Adipose tissue (tissue), 3 donors: ENCODE data around the gene KCTD8. TPM values are rescaled to one million over a fixed set of nuclear protein-coding genes. Genes with fewer than 3 reads are reported as not detected.

Experiments
- H3K27ac ChIP-seq: one replicate; pipeline ENCODE4 v1.5.1; 2013; ENCODE audit warnings: low read depth, low read length
- WGBS, 3 donors: extraction: QIAGEN DNeasy Blood & Tissue Kit; methylation state at CpG; one replicate each; pipeline ENCODE4 v1.1.7; 2013; 5-methylcytosine and 5-hydroxymethylcytosine counted together
- polyA plus RNA-seq, 3 donors: library from polyadenylated mRNA; stranded (reverse); fragments of 200-250 nt; gene quantifications; one replicate each; pipeline ENCODE4 v1.2.3, GENCODE V29; 2013
- donor health status: healthy with polysubstance abuse.
- donor health status: Bipolar disorder and iron deficiency.
- donor health status: healthy.

The KCTD8 gene
- polyA plus RNA-seq, 3 donors = 0.13 to 0.45 (median 0.25) TPM

DNA sequence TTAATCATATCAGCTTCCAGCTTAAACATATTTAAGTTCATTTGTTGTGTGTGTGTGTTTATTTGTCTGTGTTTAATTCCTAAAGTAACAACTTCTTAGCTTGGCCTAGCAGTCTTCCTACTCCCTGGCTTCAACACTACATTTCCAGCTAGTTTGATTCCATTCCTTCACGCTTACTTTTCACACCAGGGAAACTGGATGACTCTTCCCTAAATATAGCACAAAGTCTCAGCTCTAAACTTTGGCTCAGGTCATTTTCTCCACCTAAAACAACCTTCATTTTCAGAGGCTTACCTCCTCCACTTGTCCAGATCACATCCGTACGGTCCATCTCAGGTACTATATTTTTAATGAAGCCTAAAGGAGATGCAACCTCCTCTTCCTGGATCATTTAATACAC lies 94.4 kb downstream of the KCTD8 start:
- 81 to 92% (median 88%) methylated on average over 3 of the region's 3 CpGs for WGBS, 3 donors
- no peak overlapping the region for H3K27ac ChIP-seq

DNA sequence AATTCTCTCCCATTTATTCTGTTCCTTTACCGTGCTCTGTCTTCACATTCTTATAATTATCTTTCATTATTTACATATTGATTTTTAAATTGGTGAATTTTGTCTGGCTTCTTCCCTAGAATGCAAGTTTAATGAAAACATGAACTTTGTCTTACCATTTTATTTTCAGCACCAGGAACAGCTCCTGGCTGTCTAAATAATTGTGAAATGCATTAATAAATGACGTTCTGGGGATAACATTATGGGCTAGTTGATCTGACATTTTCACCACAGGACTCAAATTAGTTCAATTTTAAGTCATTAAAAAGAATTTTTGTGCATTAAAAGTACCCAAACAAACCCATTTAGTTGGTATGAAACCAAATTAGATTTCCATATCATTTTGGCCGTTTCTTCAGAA lies 97.5 kb downstream of the KCTD8 start:
- WGBS, 3 donors = 55 to 65% (median 65%) methylated on average over 3 of the region's 3 CpGs

DNA sequence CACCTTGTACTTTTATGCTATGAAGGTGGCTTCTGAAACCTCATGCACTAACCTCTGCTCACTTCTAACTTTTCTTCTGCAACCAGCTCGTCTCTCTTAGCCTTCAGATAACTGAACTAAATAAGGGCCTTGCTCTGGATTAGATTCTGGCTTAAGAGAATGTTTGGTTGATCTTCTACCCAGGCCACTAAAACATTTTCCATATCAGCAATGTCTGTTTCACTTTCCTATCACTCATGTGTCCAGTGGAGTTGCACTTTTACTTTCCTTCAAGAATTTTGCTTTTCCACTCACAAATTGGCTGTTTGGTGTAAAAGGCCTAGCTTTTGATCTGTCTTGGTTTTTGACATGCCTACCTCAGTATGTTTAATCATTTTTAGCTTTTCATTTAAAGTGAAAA lies 105.8 kb downstream of the KCTD8 start:
- 27 to 60% (median 50%) methylated on average over 1 of the region's 1 CpG for WGBS, 3 donors
- no peak overlapping the region for H3K27ac ChIP-seq

More for the DNA sequence above, 97.5 kb downstream of the KCTD8 start:
- H3K27ac ChIP-seq = no peak overlapping the region

DNA sequence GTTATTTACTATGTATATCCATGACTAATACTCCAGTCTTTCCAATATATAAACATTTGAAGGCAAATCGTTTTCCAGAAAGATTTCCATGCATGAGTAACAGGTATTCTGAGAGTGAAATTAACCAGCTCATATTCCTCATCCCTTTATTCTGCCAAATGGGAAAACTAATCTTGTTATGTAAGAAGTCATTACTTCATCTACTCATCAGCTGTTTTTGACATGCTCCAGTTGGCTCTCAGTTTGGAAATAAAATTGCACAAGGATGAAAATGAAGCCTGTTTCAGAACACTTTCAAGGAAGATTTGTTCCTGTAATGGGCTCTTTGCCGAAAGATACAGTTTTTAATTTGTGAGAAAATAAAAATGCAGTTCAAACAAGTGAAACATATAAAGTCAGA lies 121.9 kb downstream of the KCTD8 start:
- H3K27ac ChIP-seq = no peak overlapping the region
- 29 to 42% (median 33%) methylated on average over 2 of the region's 2 CpGs for WGBS, 3 donors

DNA sequence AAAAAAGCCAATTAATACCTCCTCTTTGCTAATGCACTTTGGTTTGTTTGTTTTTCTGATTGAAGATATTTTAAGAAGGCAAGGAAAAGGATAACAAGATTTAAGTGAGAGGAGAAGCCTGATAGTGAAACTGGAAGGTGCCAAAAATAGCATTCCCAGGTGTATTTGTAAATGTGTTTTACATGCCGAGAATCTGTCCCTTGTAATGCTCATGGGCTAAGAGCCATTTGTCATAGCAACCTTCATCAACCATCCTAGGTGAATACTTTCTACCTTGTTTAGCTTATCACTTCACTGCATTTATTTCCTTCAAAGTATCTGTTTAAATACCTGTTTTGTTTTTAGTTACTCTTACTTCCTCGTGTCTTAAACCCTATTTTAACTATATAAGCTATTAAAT lies 127.8 kb downstream of the KCTD8 start:
- no peak overlapping the region for H3K27ac ChIP-seq
- 11 to 35% (median 30%) methylated on average over 2 of the region's 2 CpGs for WGBS, 3 donors

DNA sequence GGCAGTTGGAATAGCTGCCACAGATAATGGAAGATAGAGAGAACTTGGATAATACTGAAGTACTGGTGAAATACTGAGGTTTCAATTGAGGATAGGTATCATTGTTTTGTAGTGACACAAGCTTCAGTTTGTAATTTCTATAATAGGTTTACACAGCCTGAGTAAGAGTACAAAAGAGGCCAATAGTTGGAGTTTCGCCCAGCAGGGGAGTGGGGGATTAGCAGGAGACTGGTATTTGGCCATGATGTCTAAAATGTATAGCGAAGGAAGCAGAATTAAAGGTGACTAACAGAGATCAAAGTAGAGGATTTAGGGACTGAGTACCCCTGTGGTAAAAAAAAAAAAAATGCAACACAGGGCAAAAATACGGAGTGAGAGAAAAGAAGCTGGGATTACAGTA lies 129.5 kb downstream of the KCTD8 start:
- WGBS, 3 donors = 69 to 82% (median 79%) methylated on average over 3 of the region's 3 CpGs
- no peak overlapping the region for H3K27ac ChIP-seq

DNA sequence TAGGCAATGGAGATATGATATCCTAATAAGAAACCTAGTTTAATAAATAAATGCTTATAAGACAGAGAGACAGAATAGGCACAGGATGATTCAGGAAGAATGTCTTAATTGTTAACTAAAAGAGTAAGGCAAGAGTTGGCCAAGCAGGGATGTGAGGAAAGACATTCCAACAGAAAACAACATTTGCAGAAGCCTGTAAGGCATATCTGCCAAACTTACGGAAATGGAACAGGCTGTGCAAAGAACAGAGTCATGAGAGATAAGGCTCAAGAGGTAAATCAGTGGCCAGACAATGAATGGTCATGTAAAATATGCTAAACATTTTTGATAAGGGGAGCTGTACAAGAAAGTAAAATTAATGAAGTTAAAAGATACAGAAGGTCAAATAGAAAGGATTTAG lies 134.9 kb downstream of the KCTD8 start:
- no peak overlapping the region for H3K27ac ChIP-seq
- WGBS, 3 donors = 40 to 78% (median 75%) methylated on average over 1 of the region's 1 CpG

DNA sequence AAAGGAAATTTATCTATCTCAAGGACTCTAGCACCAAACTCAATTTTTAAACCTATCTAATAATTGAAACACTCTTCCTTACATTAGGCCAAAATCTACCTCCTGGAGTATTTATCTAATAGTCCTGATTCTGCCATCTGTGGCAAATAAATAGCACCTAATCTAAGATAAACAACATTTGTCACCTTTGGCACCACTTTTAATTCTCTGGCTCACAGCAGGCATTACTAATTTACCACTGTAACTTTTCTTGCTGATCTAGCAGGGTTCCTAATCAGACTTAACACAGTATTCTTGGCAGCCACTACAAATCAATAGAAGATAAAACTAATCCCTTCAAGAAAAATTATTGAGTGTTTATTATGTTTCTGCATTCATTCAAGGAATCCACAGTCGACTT lies 161.1 kb downstream of the KCTD8 start:
- WGBS, 3 donors = 38 to 64% (median 64%) methylated on average over 1 of the region's 1 CpG

DNA sequence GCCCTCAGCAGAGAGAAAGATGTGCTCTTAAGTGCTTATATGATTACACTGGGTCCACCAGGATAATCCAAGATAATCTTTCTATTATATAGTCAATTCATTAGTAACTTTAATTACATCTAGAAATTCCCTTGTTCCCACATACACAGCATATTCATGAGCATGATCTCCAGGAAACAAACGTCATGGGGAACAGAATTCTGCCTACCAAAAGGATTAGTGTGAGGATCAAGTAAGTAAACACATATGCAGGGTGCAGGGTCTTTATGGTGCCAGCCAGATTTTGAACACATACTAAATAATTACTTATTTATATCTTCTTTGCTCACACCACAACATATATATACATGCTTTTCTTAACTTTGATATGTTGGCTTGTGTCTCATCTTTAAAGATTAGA lies 169.1 kb downstream of the KCTD8 start:
- H3K27ac ChIP-seq = no peak overlapping the region
- 25 to 57% (median 46%) methylated on average over 1 of the region's 1 CpG for WGBS, 3 donors

More for the DNA sequence above, 161.1 kb downstream of the KCTD8 start:
- no peak overlapping the region for H3K27ac ChIP-seq

DNA sequence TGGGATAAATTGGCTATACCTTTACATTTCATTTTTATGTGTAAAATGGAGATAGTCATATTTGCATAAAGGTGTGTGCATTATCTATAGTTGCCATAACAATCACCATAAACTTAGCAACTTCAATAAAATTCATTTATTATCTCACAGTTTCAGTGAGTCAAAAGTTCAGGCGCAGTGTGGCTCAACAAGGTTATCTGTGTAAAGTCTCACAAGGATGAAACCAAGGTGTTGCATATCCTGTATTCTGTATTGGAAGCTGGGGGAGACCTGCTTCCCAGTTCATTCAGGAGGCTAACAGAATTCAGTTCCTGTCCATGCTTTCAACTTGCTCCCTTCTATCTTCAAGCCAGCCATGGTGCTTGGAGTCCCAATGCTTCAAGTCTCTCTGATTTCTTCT lies 169.5 kb downstream of the KCTD8 start:
- H3K27ac ChIP-seq = no peak overlapping the region
- 86 to 90% (median 90%) methylated on average over 1 of the region's 1 CpG for WGBS, 3 donors

DNA sequence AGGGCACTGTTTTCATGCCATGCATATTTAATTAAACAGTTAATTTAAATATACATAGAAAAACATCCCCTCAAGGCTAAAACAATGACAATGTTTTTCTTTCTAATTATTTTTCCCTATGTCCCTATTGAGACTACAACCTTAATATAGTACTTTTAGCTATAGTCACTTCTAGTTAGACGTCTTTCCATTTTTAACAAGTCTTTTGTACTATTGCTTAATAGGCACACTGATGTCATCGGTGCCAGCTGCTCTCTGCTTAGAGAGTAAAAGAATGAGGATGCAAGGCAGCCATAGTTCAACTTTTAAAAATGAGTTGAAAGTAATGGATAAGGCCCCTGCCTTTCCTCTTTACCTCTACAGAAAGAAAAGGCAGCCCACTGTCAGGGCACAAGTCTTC lies 191.1 kb downstream of the KCTD8 start:
- 69 to 78% (median 71%) methylated on average over 2 of the region's 2 CpGs for WGBS, 3 donors
- H3K27ac ChIP-seq = no peak overlapping the region

DNA sequence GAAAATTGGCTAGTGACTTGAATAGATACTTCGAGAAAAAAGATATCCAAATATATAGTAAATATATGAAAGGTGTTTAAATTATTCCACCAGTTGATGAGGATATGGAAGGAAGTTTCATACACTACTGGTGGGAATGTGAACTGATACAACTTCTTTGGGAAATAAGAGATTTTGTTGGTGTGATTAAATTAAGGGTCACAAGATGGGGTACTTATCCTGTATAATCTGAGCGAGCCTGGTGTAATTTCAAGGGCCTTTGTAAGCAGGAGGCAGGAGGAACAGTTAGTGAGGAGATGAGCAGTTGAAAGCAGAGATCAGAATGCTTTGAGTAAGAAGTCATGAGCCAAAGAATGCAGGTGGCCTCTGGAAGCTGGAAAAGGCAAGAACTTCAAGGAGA lies 192.2 kb downstream of the KCTD8 start:
- 60 to 78% (median 75%) methylated on average over 2 of the region's 2 CpGs for WGBS, 3 donors
- no peak overlapping the region for H3K27ac ChIP-seq

DNA sequence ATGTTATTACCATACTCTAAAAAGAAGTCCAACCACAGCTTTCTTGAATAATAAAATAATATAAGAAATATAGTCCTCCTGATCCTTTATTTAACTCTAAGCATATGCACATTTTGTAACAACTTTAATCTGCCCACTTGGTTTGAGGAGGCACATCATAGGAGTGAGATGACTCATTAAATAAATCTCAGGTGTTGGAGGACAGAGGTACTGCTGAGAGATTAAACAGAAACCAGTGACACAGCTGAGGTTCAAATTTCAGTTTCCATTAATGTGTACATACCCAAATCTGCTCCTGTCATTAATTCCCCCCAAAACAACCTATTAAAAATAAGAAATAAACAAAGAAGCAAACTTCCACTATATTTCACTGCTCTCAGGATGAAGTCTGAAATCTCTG lies 211.0 kb downstream of the KCTD8 start:
- no peak overlapping the region for H3K27ac ChIP-seq

DNA sequence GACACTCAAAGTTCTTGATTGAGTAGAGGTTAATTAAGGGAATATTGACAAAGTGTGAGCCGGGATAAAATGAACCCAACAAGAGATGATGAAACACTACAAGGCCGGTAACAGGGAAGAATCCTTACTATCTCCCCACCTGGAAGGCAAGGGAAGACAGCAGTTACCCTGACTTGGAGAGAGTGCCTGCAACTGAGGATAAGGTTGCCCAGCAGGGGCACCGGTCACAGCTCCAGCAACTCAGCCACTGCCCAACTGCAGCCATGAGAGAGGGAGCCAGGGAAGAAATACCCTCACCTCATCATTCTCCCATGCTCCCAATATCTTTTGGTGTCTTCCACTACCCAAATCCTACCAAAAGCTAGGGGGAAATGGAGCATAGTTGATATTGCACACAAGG lies 212.7 kb downstream of the KCTD8 start:
- WGBS, 3 donors = 57 to 84% (median 80%) methylated on average over 3 of the region's 3 CpGs
- H3K27ac ChIP-seq = no peak overlapping the region

DNA sequence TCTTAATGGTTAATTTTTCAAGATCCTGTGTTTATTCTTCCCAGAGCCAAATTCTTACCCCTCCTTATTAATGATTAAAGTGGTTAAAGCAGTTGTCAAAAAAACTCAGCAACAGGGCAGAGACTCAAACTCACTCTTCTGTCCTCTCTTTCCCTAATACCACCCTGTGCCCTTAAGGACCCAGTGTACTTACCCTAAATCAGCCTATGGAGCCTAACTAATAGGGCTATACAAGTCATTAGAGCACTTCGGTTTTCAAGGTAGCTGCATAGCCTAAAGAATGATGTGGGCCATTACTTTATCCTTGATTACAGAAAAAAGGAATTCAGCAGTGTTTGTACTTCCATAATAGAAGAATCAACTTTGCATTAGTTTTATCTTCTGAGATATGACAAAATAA lies 216.3 kb downstream of the KCTD8 start:
- WGBS, 3 donors = 11 to 60% (median 48%) methylated on average over 1 of the region's 1 CpG

DNA sequence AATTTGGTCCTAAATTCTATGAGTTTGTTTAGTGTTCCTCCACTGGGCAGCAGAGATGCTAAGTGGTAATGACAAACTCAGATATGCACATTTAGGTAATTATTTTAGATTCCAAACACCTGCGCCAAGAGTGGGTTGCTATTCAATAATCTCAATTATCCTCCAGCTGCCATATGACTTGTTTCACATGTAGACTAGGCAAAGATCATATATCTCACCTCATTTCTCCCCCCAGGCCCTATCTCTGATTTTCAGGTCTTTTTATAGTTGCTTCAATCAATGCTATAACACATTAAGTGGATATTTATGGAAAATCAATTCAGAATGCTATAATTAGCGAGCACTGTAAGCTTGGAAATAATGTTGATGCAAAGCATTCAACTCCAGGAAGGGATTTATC lies 217.6 kb downstream of the KCTD8 start:
- H3K27ac ChIP-seq = no peak overlapping the region
- WGBS, 3 donors = 53 to 88% (median 86%) methylated on average over 2 of the region's 2 CpGs

More for the DNA sequence above, 216.3 kb downstream of the KCTD8 start:
- no peak overlapping the region for H3K27ac ChIP-seq

DNA sequence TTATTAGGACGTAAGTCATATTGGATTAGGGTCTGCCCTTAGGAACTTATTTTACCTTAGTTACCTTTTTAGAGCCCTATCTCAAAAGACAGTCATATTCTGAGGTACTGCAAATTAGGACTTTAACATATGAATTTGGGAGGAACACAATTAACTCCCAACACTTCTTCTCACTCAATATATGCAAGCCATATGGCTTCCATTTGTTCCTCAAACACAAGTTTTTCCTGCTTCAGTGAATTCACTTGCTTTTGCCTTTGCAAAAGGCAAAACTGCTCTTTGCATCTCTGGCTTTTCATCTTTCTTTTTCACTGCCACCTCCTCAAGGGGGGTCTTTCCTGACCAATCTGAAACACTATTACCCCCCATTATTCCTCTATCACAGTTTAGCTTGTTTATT lies 220.3 kb downstream of the KCTD8 start:
- no peak overlapping the region for H3K27ac ChIP-seq
- whole genome bisulfite sequencing, 3 donors = 72 to 78% (median 72%) methylated on average over 1 of the region's 1 CpG

DNA sequence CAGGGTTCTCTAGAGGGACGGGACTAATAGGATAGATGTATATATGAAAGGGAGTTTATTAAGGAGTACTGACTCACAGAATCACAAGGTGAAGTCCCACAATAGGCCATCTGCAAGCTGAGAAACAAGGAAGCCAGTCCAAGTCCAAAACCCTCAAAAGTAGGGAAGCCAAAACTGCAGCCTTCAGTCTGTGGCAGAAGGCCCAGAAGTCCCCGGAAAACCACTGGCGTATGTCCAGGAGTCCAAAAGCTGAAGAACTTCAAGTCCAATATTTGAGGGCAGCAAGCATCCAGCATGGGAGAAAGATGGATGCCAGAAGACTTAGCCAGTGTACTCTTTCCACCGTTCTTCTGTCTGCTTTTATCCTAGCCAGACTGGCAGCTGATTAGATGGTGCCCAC lies 227.2 kb downstream of the KCTD8 start:
- H3K27ac ChIP-seq = no peak overlapping the region
- 65 to 88% (median 83%) methylated on average over 4 of the region's 4 CpGs for WGBS, 3 donors

DNA sequence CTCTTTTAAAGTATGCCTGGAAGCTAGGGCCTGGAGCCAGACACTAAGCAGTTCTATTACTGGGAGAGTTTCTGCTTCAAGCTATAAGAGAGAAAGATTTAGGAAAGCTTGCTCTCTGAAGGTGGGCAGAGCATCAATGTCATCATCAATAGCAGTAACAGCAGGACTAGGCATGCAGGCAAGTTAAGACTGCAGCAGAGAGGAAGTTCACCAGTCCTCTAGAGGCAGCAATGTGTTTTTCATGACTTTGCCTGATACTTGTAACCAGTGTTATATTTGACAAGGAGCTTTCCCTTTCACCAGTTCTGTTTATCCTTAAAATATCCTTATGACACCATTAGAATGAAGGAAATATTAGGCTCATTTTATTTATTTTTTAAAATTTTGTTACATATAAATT lies 237.9 kb downstream of the KCTD8 start:
- no peak overlapping the region for H3K27ac ChIP-seq

DNA sequence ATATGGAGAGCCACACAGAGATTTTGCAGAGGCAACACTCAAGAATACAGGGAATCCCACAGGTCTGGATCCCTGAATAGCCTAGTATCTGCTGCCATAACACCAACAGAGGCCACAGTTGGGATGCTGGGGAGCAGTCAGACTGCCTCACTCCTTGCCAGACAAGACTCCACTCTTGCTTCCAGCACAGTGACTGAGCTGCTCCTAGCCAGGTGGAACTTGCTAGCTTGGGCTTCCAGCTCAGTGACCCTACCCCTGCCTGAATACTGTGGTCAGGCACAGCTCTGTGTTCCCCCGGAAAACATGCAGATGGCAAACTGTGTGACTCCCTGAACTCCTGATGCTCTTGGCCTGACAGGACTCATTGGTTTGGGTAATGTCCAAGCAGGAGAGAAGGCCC lies 251.8 kb downstream of the KCTD8 start:
- 83 to 92% (median 91%) methylated on average over 1 of the region's 1 CpG for WGBS, 3 donors
- H3K27ac ChIP-seq = no peak overlapping the region

DNA sequence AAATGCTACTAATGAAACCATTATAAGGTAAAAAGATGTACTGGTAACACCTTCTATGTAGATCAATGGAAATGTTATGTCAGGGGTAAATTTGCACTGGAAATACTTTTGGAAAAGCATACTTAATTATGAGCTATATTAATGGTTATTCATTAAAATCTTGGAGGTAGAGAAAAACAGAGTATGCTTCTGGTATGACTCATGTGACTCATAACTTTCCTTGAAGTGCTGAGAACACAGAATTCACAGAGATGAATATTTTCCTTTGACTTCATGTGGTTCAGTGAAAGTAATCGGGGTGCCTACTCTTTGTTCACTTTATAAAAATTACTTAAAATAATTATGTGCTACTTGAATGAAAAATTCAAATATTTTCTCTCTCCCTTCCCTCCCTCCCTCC lies 254.2 kb downstream of the KCTD8 start:
- 55 to 74% (median 65%) methylated on average over 1 of the region's 1 CpG for WGBS, 3 donors
- no peak overlapping the region for H3K27ac ChIP-seq
